ENCODE measurements around the gene FBXW11.

The FBXW11 gene

GRCh38 chr5:172052450-172053236, 46.2 kb upstream of the FBXW11 start:
- no peak overlapping the region for H3K27ac ChIP-seq (ENCODE audit: poor library complexity, severe bottlenecking)
- ATAC-seq (ENCODE audit: low read depth): no peak
- no peaks in the 10 kb centered on the region for H3K4me1 ChIP-seq (ENCODE audit: insufficient read depth, poor library complexity, severe bottlenecking)
- peaks cover 58% of the 10 kb centered on the region for H3K36me3 ChIP-seq (ENCODE audit: low read depth)
- no peaks in the 10 kb centered on the region for H3K9me3 ChIP-seq (ENCODE audit: severe bottlenecking)
- no peak overlapping the region for H3K4me3 ChIP-seq (ENCODE audit: severe bottlenecking)
- DNase-seq (ENCODE audit: low spot score): no peak
- H3K27me3 ChIP-seq (ENCODE audit: insufficient read depth, poor library complexity, severe bottlenecking): no peaks in the 10 kb centered on the region
- no peak for TF ChIP-seq CTCF (IDR thresholded peaks at IDR 0.05; ENCODE audit: poor library complexity, severe bottlenecking)

GRCh38 chr5:172051643-172052339, 45.4 kb upstream of the FBXW11 start:
- TF ChIP-seq CTCF (IDR thresholded peaks at IDR 0.05; ENCODE audit: poor library complexity, severe bottlenecking): no peak
- H3K4me3 ChIP-seq (ENCODE audit: severe bottlenecking): no peak overlapping the region
- H3K27ac ChIP-seq (ENCODE audit: poor library complexity, severe bottlenecking): no peak overlapping the region
- H3K9me3 ChIP-seq (ENCODE audit: severe bottlenecking): no peaks in the 10 kb centered on the region
- peaks cover 58% of the 10 kb centered on the region for H3K36me3 ChIP-seq (ENCODE audit: low read depth)
- DNase-seq (ENCODE audit: low spot score) (no peak), ATAC-seq (ENCODE audit: low read depth) (no peak)
- H3K4me1 ChIP-seq (ENCODE audit: insufficient read depth, poor library complexity, severe bottlenecking): no peaks in the 10 kb centered on the region
- no peaks in the 10 kb centered on the region for H3K27me3 ChIP-seq (ENCODE audit: insufficient read depth, poor library complexity, severe bottlenecking)

- no peak for DNase-seq (ENCODE audit: low spot score)
- H3K27me3 ChIP-seq (ENCODE audit: insufficient read depth, poor library complexity, severe bottlenecking): no peaks in the 10 kb centered on the region
- peaks cover 49% of the 10 kb centered on the region for H3K36me3 ChIP-seq (ENCODE audit: low read depth)
- H3K27ac ChIP-seq (ENCODE audit: poor library complexity, severe bottlenecking): no peak overlapping the region
- H3K4me1 ChIP-seq (ENCODE audit: insufficient read depth, poor library complexity, severe bottlenecking): no peaks in the 10 kb centered on the region
- TF ChIP-seq CTCF (IDR thresholded peaks at IDR 0.05; ENCODE audit: poor library complexity, severe bottlenecking): no peak
- no peaks in the 10 kb centered on the region for H3K9me3 ChIP-seq (ENCODE audit: severe bottlenecking)
- ATAC-seq (ENCODE audit: low read depth): no peak
- H3K4me3 ChIP-seq (ENCODE audit: severe bottlenecking): no peak overlapping the region
Measured at GRCh38 chr5:172050080-172050479, 43.6 kb upstream of the FBXW11 start.

- Histone ChIP-seq H3K36me3 (ENCODE audit: low read depth) (peaks cover 49% of the 10 kb centered on the region), H3K4me1 (ENCODE audit: insufficient read depth, poor library complexity, severe bottlenecking) (no peaks in the 10 kb centered on the region), H3K27me3 (ENCODE audit: insufficient read depth, poor library complexity, severe bottlenecking) (no peaks in the 10 kb centered on the region), H3K4me3 (ENCODE audit: severe bottlenecking) (no peak overlapping the region), H3K9me3 (ENCODE audit: severe bottlenecking) (no peaks in the 10 kb centered on the region), H3K27ac (ENCODE audit: poor library complexity, severe bottlenecking) (no peak overlapping the region)
- DNase-seq (ENCODE audit: low spot score) (no peak), ATAC-seq (ENCODE audit: low read depth) (no peak)
- no peak for TF ChIP-seq CTCF (IDR thresholded peaks at IDR 0.05; ENCODE audit: poor library complexity, severe bottlenecking)
Measured at GRCh38 chr5:172049226-172049796, 42.9 kb upstream of the FBXW11 start.

Data from RWPE2 (cell line).